MM.1S (cell line): ENCODE data around the gene NEURL1B.

Source experiments
- DNase-seq: peaks from one replicate; pipeline ENCODE4 v3.0.0-alpha.2; 2015
- H2AFZ ChIP-seq: fragments of 300-600 bp; sonication (generic); 2 replicates; pipeline ENCODE4 v1.6.0; 2016; ENCODE audit warnings: antibody characterized with exemption, low read length
- H3F3A ChIP-seq: fragments of 300-600 bp; sonication (generic); 2 replicates; pipeline ENCODE4 v1.6.1; 2016; ENCODE audit warnings: mild to moderate bottlenecking, antibody characterized with exemption, low read length, moderate library complexity, mixed read lengths; ENCODE audit not compliant: insufficient read depth
- H3K27ac ChIP-seq: fragments of 300-600 bp; sonication (generic); 2 replicates; pipeline ENCODE4 v1.5.1; 2016; ENCODE audit warnings: mild to moderate bottlenecking, low read length
- H3K27me3 ChIP-seq: fragments of 300-600 bp; sonication (generic); replicated peaks from 2 replicates; pipeline ENCODE4 v1.6.0; 2016; ENCODE audit warnings: low read length; ENCODE audit not compliant: insufficient read depth
- H3K36me3 ChIP-seq: fragments of 300-600 bp; sonication (generic); replicated peaks from 2 replicates; pipeline ENCODE4 v1.6.1; 2016; ENCODE audit warnings: mild to moderate bottlenecking, low read length, mixed read lengths; ENCODE audit not compliant: insufficient read depth
- H3K4me1 ChIP-seq: fragments of 300-600 bp; sonication (generic); 2 replicates; pipeline ENCODE4 v1.6.1; 2016; ENCODE audit warnings: low read length, mixed read lengths
- H3K4me2 ChIP-seq: fragments of 300-600 bp; sonication (generic); 2 replicates; pipeline ENCODE4 v1.6.0; 2016; ENCODE audit warnings: low read depth, low read length
- H3K4me3 ChIP-seq: fragments of 300-600 bp; sonication (generic); 2 replicates; pipeline ENCODE4 v1.5.1; 2016; ENCODE audit warnings: low read length, mixed read lengths
- H3K79me2 ChIP-seq: fragments of 300-600 bp; sonication (generic); 2 replicates; pipeline ENCODE4 v1.6.1; 2016; ENCODE audit warnings: mixed run types, low read length, mixed read lengths
- H3K9ac ChIP-seq: fragments of 300-600 bp; sonication (generic); 2 replicates; pipeline ENCODE4 v1.6.1; 2016; ENCODE audit warnings: low read length, mixed read lengths
- H3K9me2 ChIP-seq: fragments of 300-600 bp; sonication (generic); replicated peaks from 2 replicates; pipeline ENCODE4 v1.6.1; 2016; ENCODE audit warnings: mild to moderate bottlenecking, low read length, mixed read lengths; ENCODE audit not compliant: insufficient read depth
- H3K9me3 ChIP-seq: fragments of 300-600 bp; sonication (generic); replicated peaks from 2 replicates; pipeline ENCODE4 v1.6.1; 2016; ENCODE audit warnings: mild to moderate bottlenecking, low read length, mixed read lengths; ENCODE audit not compliant: insufficient read depth
- H4K20me1 ChIP-seq: fragments of 300-600 bp; sonication (generic); 2 replicates; pipeline ENCODE4 v1.6.1; 2016; ENCODE audit warnings: mild to moderate bottlenecking, low read length, moderate library complexity, mixed read lengths; ENCODE audit not compliant: insufficient read depth
- EZH2 ChIP-seq: fragments of 300-600 bp; sonication (generic); optimal IDR thresholded peaks from 2 replicates; pipeline ENCODE3; 2017; ENCODE audit warnings: low read depth, mild to moderate bottlenecking, antibody characterized with exemption, low read length, mixed read lengths
- EZH2phosphoT487 ChIP-seq: fragments of 300-600 bp; sonication (generic); IDR thresholded peaks from 2 replicates; pipeline ENCODE4 v1.6.1; 2018; ENCODE audit warnings: antibody characterized with exemption, low read length
- TF ChIP-seq, protein P1 (sequence below): fragments of 300-600 bp; sonication (generic); IDR thresholded peaks from 2 replicates; pipeline ENCODE4 v1.5.1; 2016; ENCODE audit warnings: antibody characterized with exemption, low read length, mixed read lengths

Gene NEURL1B

GRCh38 chr5:172683645-172684471 is 42.8 kb downstream of the NEURL1B start:
- no peaks in the 10 kb centered on the region for H3F3A ChIP-seq
- no peaks in the 10 kb centered on the region for H3K36me3 ChIP-seq
- no peak for DNase-seq
- H3K4me2 ChIP-seq: no peak overlapping the region
- H3K4me1 ChIP-seq: peaks cover 6% of the 10 kb centered on the region
- H3K9me3 ChIP-seq: no peaks in the 10 kb centered on the region
- no peaks in the 10 kb centered on the region for H3K27me3 ChIP-seq
- H3K27ac ChIP-seq: no peak overlapping the region
- no peaks in the 10 kb centered on the region for H3K79me2 ChIP-seq
- H3K9ac ChIP-seq: no peak overlapping the region
- H2AFZ ChIP-seq: no peak overlapping the region
- TF ChIP-seq EZH2 (no peak), EZH2phosphoT487 (no peak)
- TF ChIP-seq, protein P1, sequence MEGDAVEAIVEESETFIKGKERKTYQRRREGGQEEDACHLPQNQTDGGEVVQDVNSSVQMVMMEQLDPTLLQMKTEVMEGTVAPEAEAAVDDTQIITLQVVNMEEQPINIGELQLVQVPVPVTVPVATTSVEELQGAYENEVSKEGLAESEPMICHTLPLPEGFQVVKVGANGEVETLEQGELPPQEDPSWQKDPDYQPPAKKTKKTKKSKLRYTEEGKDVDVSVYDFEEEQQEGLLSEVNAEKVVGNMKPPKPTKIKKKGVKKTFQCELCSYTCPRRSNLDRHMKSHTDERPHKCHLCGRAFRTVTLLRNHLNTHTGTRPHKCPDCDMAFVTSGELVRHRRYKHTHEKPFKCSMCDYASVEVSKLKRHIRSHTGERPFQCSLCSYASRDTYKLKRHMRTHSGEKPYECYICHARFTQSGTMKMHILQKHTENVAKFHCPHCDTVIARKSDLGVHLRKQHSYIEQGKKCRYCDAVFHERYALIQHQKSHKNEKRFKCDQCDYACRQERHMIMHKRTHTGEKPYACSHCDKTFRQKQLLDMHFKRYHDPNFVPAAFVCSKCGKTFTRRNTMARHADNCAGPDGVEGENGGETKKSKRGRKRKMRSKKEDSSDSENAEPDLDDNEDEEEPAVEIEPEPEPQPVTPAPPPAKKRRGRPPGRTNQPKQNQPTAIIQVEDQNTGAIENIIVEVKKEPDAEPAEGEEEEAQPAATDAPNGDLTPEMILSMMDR: no peak
- H3K4me3 ChIP-seq: no peak overlapping the region
- H3K9me2 ChIP-seq: no peaks in the 10 kb centered on the region
- H4K20me1 ChIP-seq: no peaks in the 10 kb centered on the region

DNA sequence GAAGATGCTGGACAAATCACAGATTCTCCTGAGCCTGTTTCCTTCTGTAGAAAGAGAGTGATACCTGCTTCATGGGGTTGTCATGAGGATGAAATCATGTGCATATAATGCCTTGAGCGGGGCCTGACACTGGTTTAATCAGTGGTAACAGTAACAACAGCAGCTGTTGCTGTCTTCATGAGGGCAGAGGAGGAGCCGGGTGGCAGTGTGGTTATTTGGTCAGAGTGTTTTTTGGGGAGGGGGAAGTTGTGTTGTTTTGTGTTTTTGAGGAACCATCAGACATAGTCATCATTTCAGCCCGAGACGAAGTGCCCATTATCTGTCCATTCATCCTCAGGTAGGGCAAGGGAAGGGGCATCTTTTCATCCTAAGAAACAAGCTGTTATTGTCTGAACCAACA is 44.0 kb downstream of the NEURL1B start:
- H4K20me1 ChIP-seq: no peaks in the 10 kb centered on the region
- no peak overlapping the region for H2AFZ ChIP-seq
- no peak for DNase-seq
- no peaks in the 10 kb centered on the region for H3K36me3 ChIP-seq
- TF ChIP-seq, protein P1: no peak
- TF ChIP-seq EZH2 (no peak), EZH2phosphoT487 (no peak)
- H3K9me3 ChIP-seq: no peaks in the 10 kb centered on the region
- no peaks in the 10 kb centered on the region for H3K9me2 ChIP-seq
- no peaks in the 10 kb centered on the region for H3F3A ChIP-seq
- no peak overlapping the region for H3K4me3 ChIP-seq
- H3K27me3 ChIP-seq: no peaks in the 10 kb centered on the region
- no peaks in the 10 kb centered on the region for H3K79me2 ChIP-seq
- no peak overlapping the region for H3K9ac ChIP-seq
- no peak overlapping the region for H3K27ac ChIP-seq
- no peak overlapping the region for H3K4me2 ChIP-seq
- no peaks in the 10 kb centered on the region for H3K4me1 ChIP-seq

- Histone ChIP-seq H3K27me3 (no peaks in the 10 kb centered on the region), H3K36me3 (no peaks in the 10 kb centered on the region), H3K4me3 (no peak overlapping the region), H3K9me3 (no peaks in the 10 kb centered on the region), H3F3A (no peaks in the 10 kb centered on the region), H4K20me1 (no peaks in the 10 kb centered on the region), H2AFZ (no peak overlapping the region), H3K27ac (no peak overlapping the region), H3K79me2 (no peaks in the 10 kb centered on the region), H3K9me2 (no peaks in the 10 kb centered on the region), H3K9ac (no peak overlapping the region), H3K4me2 (no peak overlapping the region), H3K4me1 (no peaks in the 10 kb centered on the region)
- TF ChIP-seq, protein P1: no peak
- no peak for TF ChIP-seq EZH2
- TF ChIP-seq EZH2phosphoT487: no peak
- no peak for DNase-seq
Measured at GRCh38 chr5:172686111-172686510, 45.0 kb downstream of the NEURL1B start.
